Measurements from ENCODE around the gene TMEFF2.

DNA sequence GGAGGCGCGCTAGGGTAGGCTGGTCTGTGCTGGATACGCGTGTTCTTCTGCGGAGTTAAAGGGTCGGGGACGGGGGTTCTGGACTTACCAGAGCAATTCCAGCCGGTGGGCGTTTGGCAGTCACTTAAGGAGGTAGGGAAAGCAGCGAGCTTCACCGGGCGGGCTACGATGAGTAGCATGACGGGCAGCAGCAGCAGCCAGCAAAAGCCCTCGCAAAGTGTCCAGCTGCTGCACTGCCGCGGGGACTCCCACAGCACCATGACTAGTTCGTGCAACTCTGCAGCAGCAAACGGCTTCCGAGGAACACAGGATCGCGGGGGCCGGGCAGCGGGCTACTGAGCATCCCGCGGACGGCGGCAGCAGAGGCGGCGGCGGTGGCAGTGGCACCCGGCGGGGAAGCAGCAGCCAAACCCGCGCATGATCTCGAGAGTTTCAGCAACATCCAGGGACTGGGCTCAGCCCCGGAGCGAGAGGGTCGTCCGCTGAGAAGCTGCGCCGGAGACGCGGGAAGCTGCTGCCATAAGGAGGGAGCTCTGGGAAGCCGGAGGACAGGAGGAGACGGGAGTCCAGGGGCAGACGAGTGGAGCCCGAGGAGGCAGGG lies 368 bp downstream of the TMEFF2 start:
- TF ChIP-seq POLR2A (IDR thresholded peaks at IDR 0.05; ENCODE audit: low read depth, low read length) = no peak
- no peak for TF ChIP-seq POLR2AphosphoS5 (IDR thresholded peaks at IDR 0.05; ENCODE audit: low read depth, low read length)
